ENCODE data around the gene KLF15. TPM values are rescaled to one million over a fixed set of nuclear protein-coding genes. Genes with fewer than 3 reads are reported as not detected.

Gene KLF15
- total and polyA plus RNA-seq, 9 of the 15 experiments (the other 6 are each of a cell fraction or from before 2014, with no cell fraction given): 0.08 to 4.8 (median 1.2) TPM

DNA sequence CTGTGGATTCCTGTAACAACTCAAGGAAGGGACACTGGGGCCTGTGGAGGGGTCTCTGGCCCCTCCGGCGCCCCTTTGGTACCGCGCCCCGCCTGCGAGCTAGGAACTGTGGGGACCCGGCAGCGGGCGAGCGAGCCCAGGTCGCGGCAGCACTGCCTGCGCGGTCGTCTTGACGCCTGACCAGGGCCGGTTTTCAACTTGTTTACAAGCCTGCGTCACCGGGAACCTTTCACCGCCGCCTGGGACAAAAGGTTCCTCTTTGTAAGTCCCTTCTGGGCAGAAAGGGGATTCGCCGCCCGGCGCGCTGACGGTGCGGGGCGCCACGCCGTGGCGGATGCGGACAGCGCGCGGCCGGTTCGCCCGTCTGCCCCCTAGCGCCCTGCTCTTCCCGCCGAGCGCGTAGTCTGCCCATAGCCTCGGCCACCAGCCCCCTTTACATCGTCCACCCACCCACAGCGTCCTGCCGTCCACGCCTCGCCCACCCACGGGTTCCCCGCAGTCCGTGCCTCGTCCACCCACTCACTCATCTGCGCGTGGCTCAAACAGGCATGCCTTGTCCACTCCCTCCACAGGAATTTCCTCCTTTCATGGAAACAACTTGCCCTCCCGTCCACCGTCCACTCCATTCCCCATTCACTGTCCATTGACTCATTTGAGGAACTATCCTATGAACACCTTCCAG, 32.0 kb upstream of the KLF15 start (continued):
- TF ChIP-seq NCOA2 (IDR thresholded peaks at IDR 0.05; ENCODE audit: partially characterized antibody in 2 of 2) (no peak), MLLT1 (IDR thresholded peaks at IDR 0.05) (no peak), CTCFL (IDR thresholded peaks at IDR 0.05; ENCODE audit: borderline replicate concordance, insufficient read depth, low read depth, low read length, poor library complexity, severe bottlenecking) (peak; percentile 96), U2AF2 (optimal IDR thresholded peaks at IDR 0.05; ENCODE audit: low read depth, low read length) (no peak), CHD2 (IDR thresholded peaks at IDR 0.05; ENCODE audit: low read depth, low read length) (no peak), BCL6 (CRISPR knock-in tag; IDR thresholded peaks at IDR 0.05) (no peak), ZHX1 (conservative IDR thresholded peaks at IDR 0.05; ENCODE audit: low read length) (no peak), SAP30 (IDR thresholded peaks at IDR 0.05; ENCODE audit: borderline replicate concordance, insufficient read depth, low read depth, low read length, poor library complexity, severe bottlenecking) (no peak), GABPB1 (CRISPR knock-in tag; IDR thresholded peaks at IDR 0.05) (peak; percentile 52), ZZZ3 (IDR thresholded peaks at IDR 0.05) (no peak), NR2C2 (CRISPR knock-in tag; IDR thresholded peaks at IDR 0.05) (no peak), NR2C2 (tag; IDR thresholded peaks at IDR 0.05) (0 out of 2 replicates have a peak, but pooled peaks have one; percentile 16), CBFA2T3 (IDR thresholded peaks at IDR 0.05) (no peak), TCF15 (CRISPR knock-in tag; IDR thresholded peaks at IDR 0.05) (no peak), ZNF124 (CRISPR knock-in tag; IDR thresholded peaks at IDR 0.05) (no peak), STAG1 (CRISPR knock-in tag; IDR thresholded peaks at IDR 0.05; ENCODE audit: borderline replicate concordance) (peak; percentile 87), POU5F1 (IDR thresholded peaks at IDR 0.05; ENCODE audit: borderline replicate concordance, low read depth, low read length, partially characterized antibody) (no peak), ZNF133 (CRISPR knock-in tag; IDR thresholded peaks at IDR 0.05) (no peak), HNRNPUL1 (IDR thresholded peaks at IDR 0.05; ENCODE audit: low read length) (no peak)
- TF ChIP-seq, protein P1, sequence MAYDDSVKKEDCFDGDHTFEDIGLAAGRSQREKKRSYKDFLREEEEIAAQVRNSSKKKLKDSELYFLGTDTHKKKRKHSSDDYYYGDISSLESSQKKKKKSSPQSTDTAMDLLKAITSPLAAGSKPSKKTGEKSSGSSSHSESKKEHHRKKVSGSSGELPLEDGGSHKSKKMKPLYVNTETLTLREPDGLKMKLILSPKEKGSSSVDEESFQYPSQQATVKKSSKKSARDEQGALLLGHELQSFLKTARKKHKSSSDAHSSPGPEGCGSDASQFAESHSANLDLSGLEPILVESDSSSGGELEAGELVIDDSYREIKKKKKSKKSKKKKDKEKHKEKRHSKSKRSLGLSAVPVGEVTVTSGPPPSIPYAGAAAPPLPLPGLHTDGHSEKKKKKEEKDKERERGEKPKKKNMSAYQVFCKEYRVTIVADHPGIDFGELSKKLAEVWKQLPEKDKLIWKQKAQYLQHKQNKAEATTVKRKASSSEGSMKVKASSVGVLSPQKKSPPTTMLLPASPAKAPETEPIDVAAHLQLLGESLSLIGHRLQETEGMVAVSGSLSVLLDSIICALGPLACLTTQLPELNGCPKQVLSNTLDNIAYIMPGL (CRISPR knock-in tag; IDR thresholded peaks at IDR 0.05): no peak
